ENCODE data around the gene SCML2. TPM values are rescaled to one million over a fixed set of nuclear protein-coding genes. Genes with fewer than 3 reads are reported as not detected.

SCML2 gene
- total RNA-seq, 6 experiments from 2014 or later, result 0.48 to 1.3 (median 0.82) TPM

GRCh38 chrX:18220786-18221185, 133.7 kb downstream of the SCML2 start, which contains the start of gene BEND2:
Gene BEND2, minus strand, starts transcription at chrX:18220886. Its CDS starts 136 bp downstream, at chrX:18220750.
- no peak within 1 kb of the TSS for H3K27ac ChIP-seq
- no peaks in the 10 kb centered on the region for H3K27me3 ChIP-seq
- H3K4me3 ChIP-seq, result no peak within 1 kb of the TSS
- intact Hi-C loops (cut with DNase I), result no loop called here
- H3K9me3 ChIP-seq, result no peaks in the 10 kb centered on the region
- ATAC-seq (no peak), DNase-seq (no peak)
- WGBS (ENCODE audit: insufficient coverage, low coverage, low lambda C conversion rate, missing lambda C conversion rate), result 85% methylated on average over 11 of the region's 19 CpGs
- no peaks in the 10 kb centered on the region for H3K36me3 ChIP-seq
- TF ChIP-seq POLR2A (IDR thresholded peaks at IDR 0.05), result no peak
- TF ChIP-seq, protein P1, sequence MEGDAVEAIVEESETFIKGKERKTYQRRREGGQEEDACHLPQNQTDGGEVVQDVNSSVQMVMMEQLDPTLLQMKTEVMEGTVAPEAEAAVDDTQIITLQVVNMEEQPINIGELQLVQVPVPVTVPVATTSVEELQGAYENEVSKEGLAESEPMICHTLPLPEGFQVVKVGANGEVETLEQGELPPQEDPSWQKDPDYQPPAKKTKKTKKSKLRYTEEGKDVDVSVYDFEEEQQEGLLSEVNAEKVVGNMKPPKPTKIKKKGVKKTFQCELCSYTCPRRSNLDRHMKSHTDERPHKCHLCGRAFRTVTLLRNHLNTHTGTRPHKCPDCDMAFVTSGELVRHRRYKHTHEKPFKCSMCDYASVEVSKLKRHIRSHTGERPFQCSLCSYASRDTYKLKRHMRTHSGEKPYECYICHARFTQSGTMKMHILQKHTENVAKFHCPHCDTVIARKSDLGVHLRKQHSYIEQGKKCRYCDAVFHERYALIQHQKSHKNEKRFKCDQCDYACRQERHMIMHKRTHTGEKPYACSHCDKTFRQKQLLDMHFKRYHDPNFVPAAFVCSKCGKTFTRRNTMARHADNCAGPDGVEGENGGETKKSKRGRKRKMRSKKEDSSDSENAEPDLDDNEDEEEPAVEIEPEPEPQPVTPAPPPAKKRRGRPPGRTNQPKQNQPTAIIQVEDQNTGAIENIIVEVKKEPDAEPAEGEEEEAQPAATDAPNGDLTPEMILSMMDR (IDR thresholded peaks at IDR 0.05), result no peak
- no peaks in the 10 kb centered on the region for H3K4me1 ChIP-seq

GRCh38 chrX:18210470-18210869, 144.0 kb downstream of the SCML2 start:
- Histone ChIP-seq H3K4me3 (no peak overlapping the region), H3K27me3 (no peaks in the 10 kb centered on the region), H3K4me1 (no peaks in the 10 kb centered on the region), H3K36me3 (no peaks in the 10 kb centered on the region), H3K9me3 (no peaks in the 10 kb centered on the region), H3K27ac (no peak overlapping the region)
- ATAC-seq (peak in 1 of 4 donors; percentile 23), DNase-seq (no peak)
- TF ChIP-seq, protein P1 (IDR thresholded peaks at IDR 0.05), result peak; percentile 31 to 43 (median 40)
- no peak for TF ChIP-seq POLR2A (IDR thresholded peaks at IDR 0.05)
- 12% methylated on average over 2 of the region's 2 CpGs for WGBS (ENCODE audit: insufficient coverage, low coverage, low lambda C conversion rate, missing lambda C conversion rate)
- intact Hi-C loops (cut with DNase I), result no loop called here

DNA sequence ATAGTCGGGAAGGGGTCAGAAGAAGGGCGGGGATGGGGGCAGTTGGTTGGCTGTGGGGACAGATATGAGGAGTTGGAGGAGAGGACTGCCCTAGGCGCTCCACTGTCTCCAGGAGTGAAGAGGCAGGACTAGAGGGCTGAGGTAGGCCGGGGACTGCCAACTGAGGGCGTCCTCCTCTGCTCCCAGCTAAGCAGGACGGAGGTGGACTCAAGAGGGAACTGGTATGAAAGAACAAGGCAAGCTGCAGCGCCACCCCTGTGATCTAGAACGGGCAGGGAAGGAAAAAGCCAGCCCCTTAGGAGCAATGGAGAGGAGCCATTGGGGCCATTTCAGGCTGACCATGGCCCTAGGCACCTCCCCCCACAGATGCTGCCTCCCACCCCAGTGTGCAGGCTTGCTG, 147.8 kb downstream of the SCML2 start:
- Histone ChIP-seq H3K27ac (no peak overlapping the region), H3K4me1 (no peaks in the 10 kb centered on the region), H3K36me3 (no peaks in the 10 kb centered on the region), H3K4me3 (no peak overlapping the region), H3K27me3 (no peaks in the 10 kb centered on the region), H3K9me3 (no peaks in the 10 kb centered on the region)
- DNase-seq (no peak), ATAC-seq (peak in 1 of 4 donors; percentile 33)
- TF ChIP-seq, protein P1 (IDR thresholded peaks at IDR 0.05), result no peak
- no peak for TF ChIP-seq POLR2A (IDR thresholded peaks at IDR 0.05)
- 28% methylated on average over 3 of the region's 8 CpGs for WGBS (ENCODE audit: insufficient coverage, low coverage, low lambda C conversion rate, missing lambda C conversion rate)
- intact Hi-C loops (cut with DNase I), result no loop called here

DNA sequence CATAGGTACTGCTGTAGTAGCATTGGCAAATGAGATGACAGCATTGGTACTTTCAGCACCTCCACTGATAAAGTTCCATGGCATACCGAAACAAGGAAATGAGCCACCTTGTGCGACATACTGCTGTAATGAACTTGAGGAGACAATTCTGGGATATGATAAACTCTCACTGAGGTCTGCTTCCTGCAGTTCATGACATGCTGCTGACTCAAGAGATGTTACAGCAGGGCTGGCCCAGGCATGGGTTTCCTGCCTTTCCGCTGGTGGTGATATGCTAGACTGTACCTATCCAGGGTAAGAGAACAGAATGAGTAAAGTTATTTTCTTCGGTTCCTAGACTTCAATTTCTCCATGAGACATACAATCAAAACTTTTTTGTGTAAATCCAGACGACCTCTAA, 150.9 kb downstream of the SCML2 start:
- DNase-seq (no peak), ATAC-seq (no peak)
- intact Hi-C loops (cut with DNase I), result no loop called here
- no peak overlapping the region for H3K27ac ChIP-seq
- no peaks in the 10 kb centered on the region for H3K9me3 ChIP-seq
- WGBS (ENCODE audit: insufficient coverage, low coverage, low lambda C conversion rate, missing lambda C conversion rate), result 51% methylated on average over 5 of the region's 5 CpGs
- H3K4me1 ChIP-seq, result no peaks in the 10 kb centered on the region
- no peaks in the 10 kb centered on the region for H3K36me3 ChIP-seq
- no peaks in the 10 kb centered on the region for H3K27me3 ChIP-seq
- H3K4me3 ChIP-seq, result no peak overlapping the region
- TF ChIP-seq POLR2A (IDR thresholded peaks at IDR 0.05), result no peak
- TF ChIP-seq, protein P1 (IDR thresholded peaks at IDR 0.05), result no peak

DNA sequence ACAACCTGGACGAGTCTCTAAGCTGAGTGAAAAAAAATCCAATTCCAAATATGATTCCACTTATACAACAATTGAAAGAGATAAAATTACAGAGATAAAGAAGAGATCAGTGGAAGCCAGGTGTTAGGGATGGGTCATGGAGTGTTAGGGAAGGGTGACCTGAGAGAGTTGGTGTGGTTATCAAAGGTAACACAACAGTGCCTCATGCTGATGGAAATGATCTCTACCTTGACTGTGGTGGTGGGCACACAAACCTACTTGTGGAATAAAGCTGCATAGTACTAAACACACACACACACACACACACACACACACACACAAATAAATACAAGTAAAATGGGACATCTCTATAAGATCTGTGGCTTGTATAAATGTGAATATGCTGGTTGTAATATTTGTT, 159.8 kb downstream of the SCML2 start:
- intact Hi-C loops (cut with DNase I), result no loop called here
- no peak overlapping the region for H3K27ac ChIP-seq
- H3K9me3 ChIP-seq, result no peaks in the 10 kb centered on the region
- H3K4me3 ChIP-seq, result no peak overlapping the region
- H3K36me3 ChIP-seq, result no peaks in the 10 kb centered on the region
- 27% methylated on average over 1 of the region's 1 CpG for WGBS (ENCODE audit: insufficient coverage, low coverage, low lambda C conversion rate, missing lambda C conversion rate)
- DNase-seq, result no peak
- TF ChIP-seq, protein P1 (IDR thresholded peaks at IDR 0.05), result no peak
- no peak for TF ChIP-seq POLR2A (IDR thresholded peaks at IDR 0.05)
- ATAC-seq, result no peak
- H3K4me1 ChIP-seq, result no peaks in the 10 kb centered on the region
- H3K27me3 ChIP-seq, result peaks cover 0 to 4% of the 10 kb centered on the region in 2 donors
